Measurements from ENCODE around the gene CSGALNACT2.

Gene CSGALNACT2

GRCh38 chr10:43124574-43125273, 13.5 kb upstream of the CSGALNACT2 start:
- H3K4me3 ChIP-seq (replicated peaks in 1 of 2; ENCODE audit: low read depth in 2 of 2, low read length in 2 of 2) = no peak overlapping the region
- TF ChIP-seq CTCF (IDR thresholded peaks at IDR 0.05; ENCODE audit: low read depth, low read length) = no peak
- DNase-seq (ENCODE audit: low read depth in 2 of 2) = no peak

- DNase-seq (ENCODE audit: low read depth in 2 of 2) = no peak
- H3K4me3 ChIP-seq (replicated peaks in 1 of 2; ENCODE audit: low read depth in 2 of 2, low read length in 2 of 2) = no peak overlapping the region
- TF ChIP-seq CTCF (IDR thresholded peaks at IDR 0.05; ENCODE audit: low read depth, low read length) = no peak
Observed at GRCh38 chr10:43125274-43125845, 12.9 kb upstream of the CSGALNACT2 start.

GRCh38 chr10:43125881-43126731, 12.1 kb upstream of the CSGALNACT2 start:
- TF ChIP-seq CTCF (IDR thresholded peaks at IDR 0.05; ENCODE audit: low read depth, low read length) = no peak
- H3K4me3 ChIP-seq (replicated peaks in 1 of 2; ENCODE audit: low read depth in 2 of 2, low read length in 2 of 2) = no peak overlapping the region
- DNase-seq (ENCODE audit: low read depth in 2 of 2) = no peak

- no peak for DNase-seq (ENCODE audit: low read depth in 2 of 2)
- no peak for TF ChIP-seq CTCF (IDR thresholded peaks at IDR 0.05; ENCODE audit: low read depth, low read length)
Observed at GRCh38 chr10:43126759-43127424, 11.4 kb upstream of the CSGALNACT2 start.

GRCh38 chr10:43127442-43127841, 10.8 kb upstream of the CSGALNACT2 start:
- DNase-seq (ENCODE audit: low read depth in 2 of 2) = no peak
- H3K4me3 ChIP-seq (replicated peaks in 1 of 2; ENCODE audit: low read depth in 2 of 2, low read length in 2 of 2) = no peak overlapping the region
- no peak for TF ChIP-seq CTCF (IDR thresholded peaks at IDR 0.05; ENCODE audit: low read depth, low read length)

More at GRCh38 chr10:43126759-43127424, 11.4 kb upstream of the CSGALNACT2 start:
- no peak overlapping the region for H3K4me3 ChIP-seq (replicated peaks in 1 of 2; ENCODE audit: low read depth in 2 of 2, low read length in 2 of 2)

GRCh38 chr10:43128331-43128730, 9.9 kb upstream of the CSGALNACT2 start:
- TF ChIP-seq CTCF (IDR thresholded peaks at IDR 0.05; ENCODE audit: low read depth, low read length) = no peak
- no peak for DNase-seq (ENCODE audit: low read depth in 2 of 2)
- no peak overlapping the region for H3K4me3 ChIP-seq (replicated peaks in 1 of 2; ENCODE audit: low read depth in 2 of 2, low read length in 2 of 2)
